Renal pelvis (tissue), 12 donors: Measurements from ENCODE around the gene DNAJC21. TPM values are rescaled to one million over a fixed set of nuclear protein-coding genes. Genes with fewer than 3 reads are reported as not detected.

ENCODE experiments used
- DNase-seq: peaks from one replicate; pipeline ENCODE4 v3.0.0-alpha.2; 2013
- long read RNA-seq, 16 experiments: transcript quantifications; one replicate each; lab custom pipeline, GENCODE V29; 2026
- polyA plus RNA-seq, 3 donors: library from polyadenylated mRNA; unstranded; fragments of 120-200 nt; gene quantifications; one replicate each; pipeline ENCODE4 v1.2.1, GENCODE V29; 2013; ENCODE audit not compliant: insufficient read length in 3 of 3

DNAJC21 gene
- 10 to 100 TPM; 67.9 to 77.1 (median 73.0) TPM for polyA plus RNA-seq
- long read RNA-seq, donor 1, full-length matches to known transcripts: 14 of 21 reads
- long read RNA-seq, donor 1, partial matches to known transcripts: 7 of 21 reads
- long read RNA-seq, donor 1, other reads (novel, unspliced or antisense): 0 of 21 reads
- long read RNA-seq, donor 2, full-length matches to known transcripts: 13 of 26 reads
- long read RNA-seq, donor 2, partial matches to known transcripts: 13 of 26 reads
- long read RNA-seq, donor 2, other reads (novel, unspliced or antisense): 0 of 26 reads
- long read RNA-seq, donor 3, full-length matches to known transcripts: 6 of 33 reads
- long read RNA-seq, donor 3, partial matches to known transcripts: 27 of 33 reads
- long read RNA-seq, donor 3, other reads (novel, unspliced or antisense): 0 of 33 reads
- long read RNA-seq, donor 4, full-length matches to known transcripts: 10 of 15 reads
- long read RNA-seq, donor 4, partial matches to known transcripts: 5 of 15 reads
- long read RNA-seq, donor 4, other reads (novel, unspliced or antisense): 0 of 15 reads
- long read RNA-seq, donor 5, full-length matches to known transcripts: 3 of 18 reads
- long read RNA-seq, donor 5, partial matches to known transcripts: 15 of 18 reads
- long read RNA-seq, donor 5, other reads (novel, unspliced or antisense): 0 of 18 reads
- long read RNA-seq, donor 6, full-length matches to known transcripts: 8 of 38 reads
- long read RNA-seq, donor 6, partial matches to known transcripts: 30 of 38 reads
- long read RNA-seq, donor 6, other reads (novel, unspliced or antisense): 0 of 38 reads
- long read RNA-seq, donor 7, full-length matches to known transcripts: 10 of 42 reads
- long read RNA-seq, donor 7, partial matches to known transcripts: 32 of 42 reads
- long read RNA-seq, donor 7, other reads (novel, unspliced or antisense): 0 of 42 reads
- long read RNA-seq, donor 8, full-length matches to known transcripts: 5 of 5 reads
- long read RNA-seq, donor 8, partial matches to known transcripts: 0 of 5 reads
- long read RNA-seq, donor 8, other reads (novel, unspliced or antisense): 0 of 5 reads
- long read RNA-seq, donor 9, full-length matches to known transcripts: 6 of 38 reads
- long read RNA-seq, donor 9, partial matches to known transcripts: 32 of 38 reads
- long read RNA-seq, donor 9, other reads (novel, unspliced or antisense): 0 of 38 reads
- long read RNA-seq, donor 10, full-length matches to known transcripts: 10 of 42 reads
- long read RNA-seq, donor 10, partial matches to known transcripts: 32 of 42 reads
- long read RNA-seq, donor 10, other reads (novel, unspliced or antisense): 0 of 42 reads
- long read RNA-seq, donor 11, full-length matches to known transcripts: 5 of 11 reads
- long read RNA-seq, donor 11, partial matches to known transcripts: 6 of 11 reads
- long read RNA-seq, donor 11, other reads (novel, unspliced or antisense): 0 of 11 reads
- long read RNA-seq, donor 12, full-length matches to known transcripts: 13 of 29 reads
- long read RNA-seq, donor 12, partial matches to known transcripts: 16 of 29 reads
- long read RNA-seq, donor 12, other reads (novel, unspliced or antisense): 0 of 29 reads
- long read RNA-seq, donor 13, full-length matches to known transcripts: 9 of 21 reads
- long read RNA-seq, donor 13, partial matches to known transcripts: 12 of 21 reads
- long read RNA-seq, donor 13, other reads (novel, unspliced or antisense): 0 of 21 reads
- long read RNA-seq, donor 14, full-length matches to known transcripts: 7 of 47 reads
- long read RNA-seq, donor 14, partial matches to known transcripts: 40 of 47 reads
- long read RNA-seq, donor 14, other reads (novel, unspliced or antisense): 0 of 47 reads
- long read RNA-seq, donor 15, full-length matches to known transcripts: 15 of 34 reads
- long read RNA-seq, donor 15, partial matches to known transcripts: 19 of 34 reads
- long read RNA-seq, donor 15, other reads (novel, unspliced or antisense): 0 of 34 reads
- long read RNA-seq, donor 16, full-length matches to known transcripts: 13 of 33 reads
- long read RNA-seq, donor 16, partial matches to known transcripts: 20 of 33 reads
- long read RNA-seq, donor 16, other reads (novel, unspliced or antisense): 0 of 33 reads

GRCh38 chr5:34929134-34929719 is at the start of gene DNAJC21:
Gene DNAJC21, plus strand, starts transcription at chr5:34929559. Its CDS starts 261 bp downstream, at chr5:34929820.
- peak; percentile 98 for DNase-seq

- no peak for DNase-seq
Measured at GRCh38 chr5:34881246-34881645, 48.1 kb upstream of the DNAJC21 start.

- no peak for DNase-seq
Measured at GRCh38 chr5:34886392-34887119, 42.8 kb upstream of the DNAJC21 start.

- no peak for DNase-seq
Measured at GRCh38 chr5:34889394-34889793, 40.0 kb upstream of the DNAJC21 start.

- no peak for DNase-seq
Measured at GRCh38 chr5:34891981-34892380, 37.4 kb upstream of the DNAJC21 start.

- DNase-seq: no peak
Measured at GRCh38 chr5:34892414-34892813, 36.9 kb upstream of the DNAJC21 start.

- DNase-seq: no peak
Measured at GRCh38 chr5:34894716-34895115, 34.6 kb upstream of the DNAJC21 start.

- DNase-seq: no peak
Measured at GRCh38 chr5:34895641-34896419, 33.5 kb upstream of the DNAJC21 start.

- DNase-seq: no peak
Measured at GRCh38 chr5:34897646-34898045, 31.7 kb upstream of the DNAJC21 start.

- DNase-seq: peak; percentile 67
Measured at GRCh38 chr5:34898258-34898895, 31.0 kb upstream of the DNAJC21 start.

- no peak for DNase-seq
Measured at GRCh38 chr5:34899066-34899465, 30.3 kb upstream of the DNAJC21 start.

- DNase-seq: no peak
Measured at GRCh38 chr5:34900652-34901051, 28.7 kb upstream of the DNAJC21 start.

- no peak for DNase-seq
Measured at GRCh38 chr5:34903260-34903659, 26.1 kb upstream of the DNAJC21 start.

GRCh38 chr5:34905564-34905963 is 23.8 kb upstream of the DNAJC21 start:
- DNase-seq: no peak

GRCh38 chr5:34913072-34913471 is 16.3 kb upstream of the DNAJC21 start:
- DNase-seq: no peak

- no peak for DNase-seq
Measured at GRCh38 chr5:34914671-34915138, 14.7 kb upstream of the DNAJC21 start.

- peak; percentile 97 for DNase-seq
Measured at GRCh38 chr5:34915139-34915855, 14.1 kb upstream of the DNAJC21 start, which contains the start of the genes BRIX1 and RAD1. Gene BRIX1, plus strand, starts transcription at chr5:34915711. Its CDS starts 28 bp downstream, at chr5:34915739. Gene RAD1, minus strand, starts transcription at chr5:34915504. Its CDS starts 612 bp downstream, at chr5:34914892.
